Osteoblast (primary cell): Measurements from ENCODE around the gene PRSS8. TPM values are rescaled to one million over a fixed set of nuclear protein-coding genes. Genes with fewer than 3 reads are reported as not detected.

Experiments used
- DNase-seq: peaks from one replicate; pipeline ENCODE4 v3.0.0; 2011; ENCODE audit warnings: low spot score, mixed read lengths; ENCODE audit not compliant: insufficient read length; ENCODE audit errors: missing footprints
- H2AFZ ChIP-seq: 2 replicates; pipeline ENCODE4 v1.6.0; 2011; ENCODE audit warnings: mild to moderate bottlenecking, low read length
- H3K27ac ChIP-seq: 2 replicates; pipeline ENCODE4 v1.5.1; 2011; ENCODE audit warnings: mild to moderate bottlenecking, low read depth, low read length, moderate library complexity
- H3K27me3 ChIP-seq: 2 replicates; pipeline ENCODE4 v1.6.0; 2012; ENCODE audit warnings: mild to moderate bottlenecking, control low read depth, inconsistent platforms, low read length, moderate library complexity; ENCODE audit not compliant: insufficient read depth
- H3K36me3 ChIP-seq: 2 replicates; pipeline ENCODE4 v1.5.1; 2011; ENCODE audit warnings: mild to moderate bottlenecking, low read length, control low read depth, moderate library complexity; ENCODE audit not compliant: insufficient read depth
- H3K4me1 ChIP-seq: 2 replicates; pipeline ENCODE4 v1.5.1; 2011; ENCODE audit warnings: mild to moderate bottlenecking, low read length, control low read depth, moderate library complexity; ENCODE audit not compliant: insufficient read depth
- H3K4me2 ChIP-seq: 2 replicates; pipeline ENCODE4 v1.6.0; 2011; ENCODE audit warnings: mild to moderate bottlenecking, low read length; ENCODE audit not compliant: insufficient read depth
- H3K4me3 ChIP-seq: fragments of 200-600 bp; sonication (generic); 3 replicates; pipeline ENCODE4 v1.5.1; 2012; ENCODE audit warnings: mild to moderate bottlenecking, low read length, inconsistent platforms; ENCODE audit not compliant: insufficient read depth
- H3K79me2 ChIP-seq: 2 replicates; pipeline ENCODE4 v1.6.0; 2012; ENCODE audit warnings: mild to moderate bottlenecking, low read length, control low read depth, inconsistent platforms; ENCODE audit not compliant: insufficient read depth
- H3K9me3 ChIP-seq: 2 replicates; pipeline ENCODE4 v1.5.1; 2011; ENCODE audit warnings: low read depth, low read length, control low read depth
- H4K20me1 ChIP-seq: 2 replicates; pipeline ENCODE4 v1.6.0; 2012; ENCODE audit warnings: mild to moderate bottlenecking, low read length, control low read depth; ENCODE audit not compliant: insufficient read depth
- CTCF ChIP-seq: IDR thresholded peaks from 2 replicates; pipeline ENCODE4 v1.5.1; 2011; ENCODE audit warnings: mild to moderate bottlenecking, low read depth, low read length, moderate library complexity; ENCODE audit errors: extremely low read depth
- total RNA-seq: library from RNA; depleted of rRNA; stranded (reverse); fragments of >200 nt; gene quantifications from 2 replicates; pipeline ENCODE4 v1.2.3, GENCODE V29; 2012

The PRSS8 gene
- total RNA-seq, 1 donor: not detected

GRCh38 chr16:31113121-31114120, 22.1 kb downstream of the PRSS8 start:
- Histone ChIP-seq H3K4me1 (peaks cover 16% of the 10 kb centered on the region), H3K27me3 (no peaks in the 10 kb centered on the region), H3K4me2 (no peak overlapping the region), H4K20me1 (peaks cover 4% of the 10 kb centered on the region), H3K79me2 (peaks cover 18% of the 10 kb centered on the region), H3K9me3 (no peaks in the 10 kb centered on the region), H3K36me3 (peaks cover 38% of the 10 kb centered on the region), H3K27ac (no peak overlapping the region), H2AFZ (no peak overlapping the region), H3K4me3 (no peak overlapping the region)
- DNase-seq: peak; percentile 47
- TF ChIP-seq CTCF: no peak

- H2AFZ ChIP-seq: no peak overlapping the region
- no peak for TF ChIP-seq CTCF
- peaks cover 19% of the 10 kb centered on the region for H3K79me2 ChIP-seq
- H3K4me3 ChIP-seq: no peak overlapping the region
- peak; percentile 73 for DNase-seq
- peaks cover 11% of the 10 kb centered on the region for H3K4me1 ChIP-seq
- peaks cover 3% of the 10 kb centered on the region for H4K20me1 ChIP-seq
- no peak overlapping the region for H3K27ac ChIP-seq
- H3K36me3 ChIP-seq: peaks cover 38% of the 10 kb centered on the region
- H3K4me2 ChIP-seq: no peak overlapping the region
- H3K27me3 ChIP-seq: no peaks in the 10 kb centered on the region
- H3K9me3 ChIP-seq: no peaks in the 10 kb centered on the region
Measured at GRCh38 chr16:31112711-31113110, 22.8 kb downstream of the PRSS8 start.

- Histone ChIP-seq H4K20me1 (peaks cover 3% of the 10 kb centered on the region), H3K9me3 (no peaks in the 10 kb centered on the region), H2AFZ (no peak overlapping the region), H3K4me1 (peaks cover 11% of the 10 kb centered on the region), H3K36me3 (peaks cover 38% of the 10 kb centered on the region), H3K4me2 (no peak overlapping the region), H3K27ac (no peak overlapping the region), H3K27me3 (no peaks in the 10 kb centered on the region), H3K79me2 (peaks cover 19% of the 10 kb centered on the region), H3K4me3 (no peak overlapping the region)
- peak; percentile 29 for DNase-seq
- no peak for TF ChIP-seq CTCF
Measured at GRCh38 chr16:31111881-31112466, 23.6 kb downstream of the PRSS8 start.
